ENCODE data around the gene GAGE10. TPM values are rescaled to one million over a fixed set of nuclear protein-coding genes. Genes with fewer than 3 reads are reported as not detected.

GAGE10 gene
- total RNA-seq, 1 donor from 2014 or later: not detected

- FAIRE-seq: no peak
- Histone ChIP-seq H3K27me3 (ENCODE audit: control insufficient read depth, insufficient read depth, low read length) (no peaks in the 10 kb centered on the region), H3K4me3 (ENCODE audit: low read depth, low read length) (no peak overlapping the region), H3K36me3 (ENCODE audit: control insufficient read depth, insufficient read depth, low read length) (no peaks in the 10 kb centered on the region)
- TF ChIP-seq CTCF (IDR thresholded peaks at IDR 0.05; ENCODE audit: insufficient read depth, low read length, severe bottlenecking): no peak
- no peak for DNase-seq (ENCODE audit: low read depth)
Observed at GRCh38 chrX:49277535-49277830, 26.0 kb upstream of the GAGE10 start.

GRCh38 chrX:49278081-49278480, 25.4 kb upstream of the GAGE10 start:
- Histone ChIP-seq H3K27me3 (ENCODE audit: control insufficient read depth, insufficient read depth, low read length) (no peaks in the 10 kb centered on the region), H3K36me3 (ENCODE audit: control insufficient read depth, insufficient read depth, low read length) (no peaks in the 10 kb centered on the region), H3K4me3 (ENCODE audit: low read depth, low read length) (no peak overlapping the region)
- no peak for TF ChIP-seq CTCF (IDR thresholded peaks at IDR 0.05; ENCODE audit: insufficient read depth, low read length, severe bottlenecking)
- FAIRE-seq: no peak
- no peak for DNase-seq (ENCODE audit: low read depth)

GRCh38 chrX:49282647-49283011, 20.8 kb upstream of the GAGE10 start:
- FAIRE-seq (no peak), DNase-seq (ENCODE audit: low read depth) (peak; percentile 13)
- Histone ChIP-seq H3K4me3 (ENCODE audit: low read depth, low read length) (no peak overlapping the region), H3K36me3 (ENCODE audit: control insufficient read depth, insufficient read depth, low read length) (no peaks in the 10 kb centered on the region), H3K27me3 (ENCODE audit: control insufficient read depth, insufficient read depth, low read length) (no peaks in the 10 kb centered on the region)
- no peak for TF ChIP-seq CTCF (IDR thresholded peaks at IDR 0.05; ENCODE audit: insufficient read depth, low read length, severe bottlenecking)

GRCh38 chrX:49284212-49284611, 19.2 kb upstream of the GAGE10 start:
- Histone ChIP-seq H3K27me3 (ENCODE audit: control insufficient read depth, insufficient read depth, low read length) (no peaks in the 10 kb centered on the region), H3K4me3 (ENCODE audit: low read depth, low read length) (no peak overlapping the region), H3K36me3 (ENCODE audit: control insufficient read depth, insufficient read depth, low read length) (no peaks in the 10 kb centered on the region)
- DNase-seq (ENCODE audit: low read depth) (no peak), FAIRE-seq (no peak)
- no peak for TF ChIP-seq CTCF (IDR thresholded peaks at IDR 0.05; ENCODE audit: insufficient read depth, low read length, severe bottlenecking)

GRCh38 chrX:49286136-49286535, 17.3 kb upstream of the GAGE10 start:
- no peak overlapping the region for H3K4me3 ChIP-seq (ENCODE audit: low read depth, low read length)
- no peak for FAIRE-seq
- TF ChIP-seq CTCF (IDR thresholded peaks at IDR 0.05; ENCODE audit: insufficient read depth, low read length, severe bottlenecking): no peak
- H3K27me3 ChIP-seq (ENCODE audit: control insufficient read depth, insufficient read depth, low read length): no peaks in the 10 kb centered on the region
- H3K36me3 ChIP-seq (ENCODE audit: control insufficient read depth, insufficient read depth, low read length): no peaks in the 10 kb centered on the region
- DNase-seq (ENCODE audit: low read depth): no peak

GRCh38 chrX:49286581-49286980, 16.9 kb upstream of the GAGE10 start:
- no peak for FAIRE-seq
- no peak for TF ChIP-seq CTCF (IDR thresholded peaks at IDR 0.05; ENCODE audit: insufficient read depth, low read length, severe bottlenecking)
- DNase-seq (ENCODE audit: low read depth): no peak

More at GRCh38 chrX:49286581-49286980, 16.9 kb upstream of the GAGE10 start:
- Histone ChIP-seq H3K27me3 (ENCODE audit: control insufficient read depth, insufficient read depth, low read length) (no peaks in the 10 kb centered on the region), H3K36me3 (ENCODE audit: control insufficient read depth, insufficient read depth, low read length) (no peaks in the 10 kb centered on the region), H3K4me3 (ENCODE audit: low read depth, low read length) (no peak overlapping the region)

Measured in bronchial epithelial cell (primary cell).